GM19452 (cell line): ENCODE data around the gene RBMS3.
"Not testable (repeated sequence)": the region's sequence is repeated elsewhere in the genome, so short reads cannot be mapped to it uniquely, and the experiment has no call there.

Experiments used
- ATAC-seq: cut with Tn5 transposase; IDR thresholded peaks from one replicate; pipeline ENCODE4 v1.9.1; 2021; ENCODE audit not compliant: unreplicated experiment

Gene RBMS3

GRCh38 chr3:29337565-29337964, 56.7 kb downstream of the RBMS3 start:
- ATAC-seq = no peak

- ATAC-seq = no peak
These were observed 57.5 kb downstream of the RBMS3 start for GRCh38 chr3:29338377-29338776.

- ATAC-seq = no peak
These were observed 58.4 kb downstream of the RBMS3 start for GRCh38 chr3:29339016-29339833.

GRCh38 chr3:29344154-29344553, 63.3 kb downstream of the RBMS3 start:
- no peak for ATAC-seq

- ATAC-seq = no peak
These were observed 64.1 kb downstream of the RBMS3 start for GRCh38 chr3:29344935-29345334.

GRCh38 chr3:29345516-29346300, 64.8 kb downstream of the RBMS3 start:
- no peak for ATAC-seq

GRCh38 chr3:29346828-29347227, 66.0 kb downstream of the RBMS3 start:
- no peak for ATAC-seq

GRCh38 chr3:29347412-29347811, 66.5 kb downstream of the RBMS3 start:
- ATAC-seq = no peak

GRCh38 chr3:29348316-29348715, 67.4 kb downstream of the RBMS3 start:
- ATAC-seq = no peak

- no peak for ATAC-seq
These were observed 68.2 kb downstream of the RBMS3 start for GRCh38 chr3:29349049-29349448.

GRCh38 chr3:29353807-29354206, 72.9 kb downstream of the RBMS3 start:
- no peak for ATAC-seq

- no peak for ATAC-seq
These were observed 74.0 kb downstream of the RBMS3 start for GRCh38 chr3:29354894-29355293.

GRCh38 chr3:29356062-29356461, 75.2 kb downstream of the RBMS3 start:
- no peak for ATAC-seq

GRCh38 chr3:29360289-29360688, 79.4 kb downstream of the RBMS3 start:
- not testable (repeated sequence) for ATAC-seq

GRCh38 chr3:29363110-29363509, 82.2 kb downstream of the RBMS3 start:
- ATAC-seq = no peak

- ATAC-seq = no peak
These were observed 89.2 kb downstream of the RBMS3 start for GRCh38 chr3:29370021-29370420.

GRCh38 chr3:29370476-29371420, 89.9 kb downstream of the RBMS3 start:
- ATAC-seq = no peak

- ATAC-seq = no peak
These were observed 92.3 kb downstream of the RBMS3 start for GRCh38 chr3:29373131-29373680.

- no peak for ATAC-seq
These were observed 93.4 kb downstream of the RBMS3 start for GRCh38 chr3:29374226-29374625.

- no peak for ATAC-seq
These were observed 98.2 kb downstream of the RBMS3 start for GRCh38 chr3:29379097-29379496.

- no peak for ATAC-seq
These were observed 100.7 kb downstream of the RBMS3 start for GRCh38 chr3:29381595-29381994.
